ENCODE measurements around the gene MYO16.

DNA sequence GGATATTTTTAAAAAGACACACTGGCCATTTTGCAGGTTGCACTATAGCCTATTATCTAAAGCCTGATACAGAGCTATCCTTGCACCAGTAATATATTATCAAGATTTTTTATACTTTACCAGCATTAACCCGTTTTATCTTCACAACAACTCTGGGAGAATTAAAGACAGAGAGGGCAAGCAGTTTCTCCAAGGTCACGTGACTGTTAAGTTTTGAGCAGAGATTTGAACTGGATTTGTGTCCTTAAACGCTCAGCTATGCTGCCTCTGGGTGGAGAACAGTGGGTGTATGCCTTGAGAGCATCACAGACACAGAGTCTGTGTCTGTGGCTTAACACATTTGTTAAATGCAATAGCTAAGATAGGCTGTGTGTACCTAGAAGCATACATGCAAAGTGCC, 147.2 kb downstream of the MYO16 start:
- TF ChIP-seq, protein P1, sequence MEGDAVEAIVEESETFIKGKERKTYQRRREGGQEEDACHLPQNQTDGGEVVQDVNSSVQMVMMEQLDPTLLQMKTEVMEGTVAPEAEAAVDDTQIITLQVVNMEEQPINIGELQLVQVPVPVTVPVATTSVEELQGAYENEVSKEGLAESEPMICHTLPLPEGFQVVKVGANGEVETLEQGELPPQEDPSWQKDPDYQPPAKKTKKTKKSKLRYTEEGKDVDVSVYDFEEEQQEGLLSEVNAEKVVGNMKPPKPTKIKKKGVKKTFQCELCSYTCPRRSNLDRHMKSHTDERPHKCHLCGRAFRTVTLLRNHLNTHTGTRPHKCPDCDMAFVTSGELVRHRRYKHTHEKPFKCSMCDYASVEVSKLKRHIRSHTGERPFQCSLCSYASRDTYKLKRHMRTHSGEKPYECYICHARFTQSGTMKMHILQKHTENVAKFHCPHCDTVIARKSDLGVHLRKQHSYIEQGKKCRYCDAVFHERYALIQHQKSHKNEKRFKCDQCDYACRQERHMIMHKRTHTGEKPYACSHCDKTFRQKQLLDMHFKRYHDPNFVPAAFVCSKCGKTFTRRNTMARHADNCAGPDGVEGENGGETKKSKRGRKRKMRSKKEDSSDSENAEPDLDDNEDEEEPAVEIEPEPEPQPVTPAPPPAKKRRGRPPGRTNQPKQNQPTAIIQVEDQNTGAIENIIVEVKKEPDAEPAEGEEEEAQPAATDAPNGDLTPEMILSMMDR (IDR thresholded peaks at IDR 0.05) = no peak
- TF ChIP-seq POLR2A (IDR thresholded peaks at IDR 0.05) (no peak), EP300 (IDR thresholded peaks at IDR 0.05) (no peak)

Data from ovary (tissue), 3 donors.